ENCODE results near the gene GMPS.

GRCh38 chr3:155871746-155872158 lies 1.3 kb downstream of the GMPS start:
- TF ChIP-seq CTCF (conservative IDR thresholded peaks at IDR 0.05; ENCODE audit: low read length) (no peak), EZH2phosphoT487 (IDR thresholded peaks at IDR 0.05; ENCODE audit: borderline replicate concordance) (no peak)

Measured in Loucy (cell line).